ENCODE data around the gene TAS2R3.
"Not testable (repeated sequence)": the region's sequence is repeated elsewhere in the genome, so short reads cannot be mapped to it uniquely, and the experiment has no call there.

TAS2R3 gene, protein sequence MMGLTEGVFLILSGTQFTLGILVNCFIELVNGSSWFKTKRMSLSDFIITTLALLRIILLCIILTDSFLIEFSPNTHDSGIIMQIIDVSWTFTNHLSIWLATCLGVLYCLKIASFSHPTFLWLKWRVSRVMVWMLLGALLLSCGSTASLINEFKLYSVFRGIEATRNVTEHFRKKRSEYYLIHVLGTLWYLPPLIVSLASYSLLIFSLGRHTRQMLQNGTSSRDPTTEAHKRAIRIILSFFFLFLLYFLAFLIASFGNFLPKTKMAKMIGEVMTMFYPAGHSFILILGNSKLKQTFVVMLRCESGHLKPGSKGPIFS

DNA sequence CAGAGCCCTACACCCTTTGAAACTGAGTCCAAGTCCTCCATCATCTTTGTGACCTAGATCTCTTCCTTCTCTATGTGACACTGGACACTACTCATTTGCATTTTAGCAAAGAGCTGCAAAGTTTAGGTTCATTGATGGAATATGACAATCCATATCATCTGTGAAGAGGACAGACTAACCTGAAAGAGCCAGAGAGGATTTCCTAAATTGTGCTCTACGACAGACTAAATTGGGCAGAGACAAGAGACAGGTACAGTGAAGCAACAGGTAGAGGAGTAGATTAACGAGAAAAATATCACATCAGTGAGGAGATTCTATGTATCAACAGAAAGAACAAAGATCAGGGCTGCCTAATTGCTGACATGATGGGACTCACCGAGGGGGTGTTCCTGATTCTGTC is at the start of gene TAS2R3:
TAS2R3 (plus strand) TSS at position 301 of the 400 bp plus-strand sequence; CDS start at position 363, 62 bp downstream.
- DNase-seq (ENCODE audit: low read depth in 2 of 2), result no peak

DNA sequence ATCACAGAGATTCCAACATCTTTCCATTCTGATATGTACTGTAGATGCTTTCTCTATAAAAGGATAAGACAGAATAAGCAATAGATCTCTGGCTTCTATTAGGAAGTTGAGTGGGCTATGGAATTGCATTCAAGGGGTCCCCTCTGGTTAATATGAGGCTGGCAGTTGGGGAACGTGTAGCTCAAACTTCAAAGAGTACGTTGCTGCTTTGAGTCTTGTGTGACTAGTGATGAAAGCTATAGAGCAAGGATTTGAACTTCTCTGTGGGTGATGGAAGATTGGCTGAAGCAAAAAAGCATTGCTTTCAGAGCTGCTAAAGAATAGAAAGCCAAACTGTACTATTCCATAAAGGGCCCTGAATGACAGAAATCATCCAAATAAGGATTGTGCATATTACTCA is 49.3 kb upstream of the TAS2R3 start:
- DNase-seq (ENCODE audit: low read depth in 2 of 2), result no peak

DNA sequence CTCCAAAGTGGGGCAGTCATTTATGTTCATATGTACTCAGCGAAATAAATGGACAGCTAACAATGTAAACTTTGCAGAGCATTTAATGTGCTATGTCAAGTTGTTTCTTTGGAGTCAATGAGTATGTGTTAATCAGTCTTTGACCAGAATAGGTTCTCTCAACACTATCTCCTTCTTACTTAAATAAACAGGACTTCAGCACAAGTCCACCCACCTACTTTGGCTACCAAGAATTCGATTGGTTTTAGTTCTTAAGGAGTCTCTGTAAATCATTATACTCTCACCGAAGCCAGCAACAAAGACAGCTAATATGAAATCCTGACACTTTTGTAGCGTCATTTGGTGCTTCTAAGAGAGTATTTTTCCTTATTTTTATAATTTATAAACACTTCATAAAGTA is 48.9 kb upstream of the TAS2R3 start:
- DNase-seq (ENCODE audit: low read depth in 2 of 2), result no peak

GRCh38 chr7:141715794-141716689 is 47.9 kb upstream of the TAS2R3 start:
- DNase-seq (ENCODE audit: low read depth in 2 of 2), result no peak

DNA sequence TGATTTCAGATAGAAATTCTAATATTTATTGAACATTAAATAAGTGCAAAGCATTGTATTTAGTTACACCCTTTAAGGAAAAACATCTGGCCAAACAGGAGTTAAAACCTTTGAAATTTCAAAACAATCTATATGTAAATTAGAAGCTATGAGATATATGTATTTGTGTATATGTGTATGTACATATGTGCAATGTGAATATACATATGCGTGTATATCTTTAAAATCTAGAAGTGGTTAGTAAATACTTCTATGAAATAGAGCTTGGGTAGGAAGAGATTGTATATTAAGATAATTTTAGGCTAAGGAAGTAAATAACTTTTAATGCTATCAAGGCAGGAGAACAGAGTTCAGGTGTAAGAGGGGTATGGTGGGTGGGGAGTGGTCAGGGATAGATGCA is 46.4 kb upstream of the TAS2R3 start:
- no peak for DNase-seq (ENCODE audit: low read depth in 2 of 2)

DNA sequence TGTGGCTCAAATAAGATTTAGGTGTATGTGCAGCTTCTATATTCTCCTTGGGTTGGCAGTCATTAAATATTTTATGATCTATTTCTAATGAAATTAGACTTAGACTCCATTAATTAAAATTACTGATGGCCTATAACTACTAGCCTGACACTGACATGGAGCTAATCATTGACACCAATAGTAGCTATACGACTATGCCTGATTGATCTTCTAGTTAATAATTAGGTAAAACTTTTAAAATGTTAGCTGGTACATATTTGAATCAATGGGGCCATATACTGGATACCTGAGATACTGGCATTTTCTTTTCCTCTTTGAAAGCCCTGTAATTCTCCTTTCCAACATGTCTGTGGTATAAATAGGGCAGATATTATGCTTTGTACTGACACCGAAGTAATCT is 41.4 kb upstream of the TAS2R3 start:
- no peak for DNase-seq (ENCODE audit: low read depth in 2 of 2)

DNA sequence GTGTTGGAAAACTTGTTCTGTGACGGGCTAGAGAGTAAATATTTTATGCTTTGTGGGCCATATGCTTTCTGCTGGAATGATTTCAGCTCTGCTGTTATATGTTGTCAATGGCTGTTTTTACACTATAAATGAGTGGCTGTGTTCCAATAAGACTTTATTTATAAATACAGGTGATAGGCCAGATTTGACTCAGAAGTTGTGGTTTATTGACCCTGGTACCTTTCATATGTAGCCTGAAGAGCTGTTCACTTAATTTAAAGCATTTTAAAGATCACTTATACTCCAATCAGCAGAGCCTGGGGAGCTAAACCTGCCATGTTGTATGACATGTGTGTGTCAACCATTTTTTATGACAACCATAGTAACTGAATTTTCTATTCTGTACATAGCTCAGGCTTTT is 34.9 kb upstream of the TAS2R3 start:
- DNase-seq (ENCODE audit: low read depth in 2 of 2), result no peak

DNA sequence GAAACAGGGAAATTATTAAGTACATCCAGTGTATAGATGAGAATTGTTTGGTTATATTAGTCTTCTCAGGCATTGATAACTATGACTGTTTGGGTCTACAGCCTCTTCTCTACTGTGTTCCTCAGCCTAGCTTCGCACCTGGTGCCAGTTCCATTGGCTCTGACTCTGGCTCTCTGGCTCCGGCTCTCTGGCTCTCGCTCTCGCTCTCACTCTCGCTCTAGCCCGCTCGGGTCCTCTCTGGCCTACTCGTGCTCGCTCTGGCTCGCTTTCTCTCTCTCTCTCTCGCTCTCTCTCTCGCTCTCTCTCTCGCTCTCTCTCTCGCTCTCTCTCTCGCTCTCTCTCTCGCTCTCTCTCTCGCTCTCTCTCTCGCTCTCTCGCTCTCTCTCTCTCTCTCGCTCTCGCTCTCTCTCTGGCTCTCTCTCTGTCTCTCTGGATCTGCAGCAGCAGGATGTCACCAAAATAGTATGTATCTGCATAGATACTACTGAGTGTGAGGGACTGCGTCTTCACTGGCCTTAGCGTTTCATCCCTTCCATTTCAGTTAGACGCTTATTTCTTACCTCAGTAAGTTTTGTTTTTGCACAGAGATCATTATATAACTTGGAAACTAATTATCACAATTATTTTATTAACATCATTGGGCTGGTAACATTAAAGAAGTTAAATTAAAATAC is 32.3 kb upstream of the TAS2R3 start:
- no peak for DNase-seq (ENCODE audit: low read depth in 2 of 2)

GRCh38 chr7:141737118-141737835 is 26.6 kb upstream of the TAS2R3 start:
- no peak for DNase-seq (ENCODE audit: low read depth in 2 of 2)

GRCh38 chr7:141737836-141738591 is 25.9 kb upstream of the TAS2R3 start, which contains the start of gene SSBP1:
Gene SSBP1, plus strand, starts transcription at chr7:141738358. Its CDS starts 809 bp downstream, at chr7:141739167.
- peak; percentile 74 to 87 for DNase-seq (ENCODE audit: low read depth in 2 of 2)

GRCh38 chr7:141738592-141739013 is 25.3 kb upstream of the TAS2R3 start:
- no peak for DNase-seq (ENCODE audit: low read depth in 2 of 2)

DNA sequence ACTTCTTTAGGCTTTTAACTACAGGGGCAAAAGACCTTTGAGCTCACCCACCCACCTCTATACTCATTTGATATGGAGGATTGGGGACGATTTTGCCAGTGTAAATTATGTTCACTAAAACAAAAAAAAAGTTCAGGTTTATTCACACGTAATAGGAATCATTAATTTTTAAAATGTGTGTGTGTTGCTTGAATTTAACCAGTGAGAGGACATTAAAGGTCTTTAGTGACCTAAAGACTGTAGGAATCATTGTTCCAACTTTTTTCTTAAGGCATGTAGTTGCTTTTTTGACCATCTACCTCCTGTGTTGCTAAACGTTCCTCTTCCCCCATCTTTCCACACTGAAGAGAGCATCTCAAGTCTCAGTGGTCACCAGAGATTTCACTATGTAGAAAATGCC is 24.6 kb upstream of the TAS2R3 start:
- DNase-seq (ENCODE audit: low read depth in 2 of 2), result no peak

DNA sequence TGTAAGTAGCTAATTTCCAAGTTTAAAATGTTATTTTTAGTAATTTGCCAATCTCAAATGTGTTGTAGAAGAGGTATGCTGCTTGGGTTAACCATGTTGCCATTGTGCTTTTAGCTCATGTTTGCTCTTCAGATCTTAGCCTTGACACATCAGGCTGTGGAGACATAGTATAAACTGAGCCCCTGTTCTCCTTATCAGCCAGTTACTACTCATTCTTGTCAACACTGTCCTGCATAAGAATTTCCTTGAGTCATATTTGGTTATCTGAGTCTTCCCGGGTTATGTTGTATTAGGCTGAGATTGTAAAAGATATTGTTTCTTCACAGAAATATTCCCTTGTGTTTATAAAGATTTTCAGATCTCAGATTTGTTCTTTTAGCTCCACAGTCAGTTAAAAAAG is 21.7 kb upstream of the TAS2R3 start:
- no peak for DNase-seq (ENCODE audit: low read depth in 2 of 2)

DNA sequence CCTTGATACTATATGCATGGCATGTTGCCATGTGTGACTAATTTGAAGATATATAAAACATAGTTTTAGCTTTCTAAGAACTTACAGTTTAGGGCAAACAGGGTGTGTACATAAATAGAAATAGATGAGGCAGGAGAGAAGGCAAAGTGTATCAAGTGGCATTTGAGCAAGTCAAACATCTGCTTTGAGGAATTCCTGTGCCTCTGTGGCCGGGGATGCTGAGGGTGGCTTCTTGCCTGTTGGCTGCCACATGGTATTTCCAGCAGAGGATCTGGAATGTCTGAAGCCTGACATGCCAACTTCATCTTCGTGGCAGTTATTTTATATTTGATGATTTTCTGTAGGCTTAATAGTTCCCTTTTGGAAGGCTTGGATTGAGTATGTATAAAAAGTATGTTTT is 19.8 kb upstream of the TAS2R3 start:
- DNase-seq (ENCODE audit: low read depth in 2 of 2), result no peak

- no peak for DNase-seq (ENCODE audit: low read depth in 2 of 2)
Measured at GRCh38 chr7:141748396-141748795, 15.5 kb upstream of the TAS2R3 start.

DNA sequence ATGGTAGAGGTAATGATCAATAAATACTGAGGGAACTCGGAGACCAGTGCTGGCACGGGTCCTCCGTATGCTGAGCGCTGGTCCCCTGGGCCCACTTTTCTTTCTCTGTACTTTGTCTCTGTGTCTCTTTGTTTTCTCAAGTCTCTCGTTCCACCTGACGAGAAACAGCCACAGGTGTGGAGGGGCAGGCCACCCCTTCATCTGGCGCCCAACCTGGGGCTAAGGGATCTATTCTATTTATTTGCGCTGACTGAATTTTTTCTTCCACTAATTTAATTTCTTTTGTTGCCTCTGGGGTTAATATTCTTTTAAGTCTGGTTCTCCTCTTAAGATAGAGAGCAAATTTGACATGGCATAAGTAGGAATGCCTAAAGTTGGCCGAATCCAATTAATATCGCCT is 12.0 kb upstream of the TAS2R3 start:
- not testable (repeated sequence) for DNase-seq (ENCODE audit: low read depth in 2 of 2)

GRCh38 chr7:141752634-141753033 is 11.3 kb upstream of the TAS2R3 start:
- no peak for DNase-seq (ENCODE audit: low read depth in 2 of 2)

DNA sequence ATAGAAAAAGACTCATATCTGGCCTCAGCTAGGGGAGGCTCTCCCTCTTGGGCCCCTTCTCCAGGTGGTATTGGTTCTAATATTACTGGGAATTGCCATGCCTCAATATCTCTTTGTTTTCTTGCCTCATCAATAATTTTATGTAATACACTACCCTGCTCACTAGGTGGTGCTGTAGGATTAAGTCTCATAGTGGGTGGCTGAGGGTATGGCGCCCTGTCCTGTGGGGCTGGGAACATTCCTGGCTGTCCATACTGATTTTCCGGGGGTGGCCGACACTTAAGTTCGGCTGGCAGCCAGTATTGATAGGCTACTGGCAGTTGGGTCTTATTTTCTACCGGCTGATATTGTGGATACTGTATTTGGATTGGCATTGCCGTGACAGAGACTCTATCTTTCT is 9.0 kb upstream of the TAS2R3 start:
- no peak for DNase-seq (ENCODE audit: low read depth in 2 of 2)

- DNase-seq (ENCODE audit: low read depth in 2 of 2), result not testable (repeated sequence)
Measured at GRCh38 chr7:141770083-141770583, 6.2 kb downstream of the TAS2R3 start.

DNA sequence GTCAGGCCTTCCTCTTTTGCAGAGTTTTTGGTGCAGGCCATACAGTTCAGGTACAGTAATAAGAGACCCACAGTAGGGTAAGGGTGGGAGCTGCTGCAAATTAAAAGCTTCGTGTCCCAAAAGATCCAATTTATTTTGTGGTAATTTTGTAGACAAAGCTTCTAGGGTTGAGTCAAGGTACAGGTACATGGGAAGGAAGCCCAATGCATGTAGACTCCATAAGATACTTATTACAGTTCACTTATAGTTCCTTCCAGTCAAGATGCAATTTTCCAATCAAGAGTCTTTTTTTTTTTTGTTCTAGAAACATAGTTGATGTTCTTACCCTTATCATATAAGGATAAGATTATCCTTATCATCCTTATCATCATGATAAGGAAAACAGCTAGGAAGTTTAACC is 12.5 kb downstream of the TAS2R3 start, which contains the start of gene TAS2R4:
TAS2R4 (plus strand) TSS at position 301 of the 400 bp plus-strand sequence. CDS start 1,815 bp downstream, outside the sequence.
- no peak for DNase-seq (ENCODE audit: low read depth in 2 of 2)
